IPS-20b (cell line): ENCODE results near the gene MALRD1.

Experiments
- H3K27ac ChIP-seq: one replicate; pipeline ENCODE4 v1.5.1; 2013; ENCODE audit warnings: low read length
- H3K27me3 ChIP-seq: 2 replicates; pipeline ENCODE4 v1.6.1; 2013; ENCODE audit warnings: mild to moderate bottlenecking, low read length, inconsistent platforms; ENCODE audit not compliant: insufficient read depth
- H3K36me3 ChIP-seq: 2 replicates; pipeline ENCODE4 v1.6.1; 2013; ENCODE audit warnings: low read depth, mild to moderate bottlenecking, inconsistent platforms, low read length, moderate library complexity; ENCODE audit not compliant: insufficient read depth
- H3K4me1 ChIP-seq: 2 replicates; pipeline ENCODE4 v1.6.1; 2013; ENCODE audit warnings: mild to moderate bottlenecking, control low read depth, inconsistent platforms, low read length, moderate library complexity; ENCODE audit not compliant: insufficient read depth
- H3K4me3 ChIP-seq: 2 replicates; pipeline ENCODE4 v1.5.1; 2013; ENCODE audit warnings: mild to moderate bottlenecking, low read length, inconsistent platforms
- H3K9ac ChIP-seq: 2 replicates; pipeline ENCODE4 v1.6.1; 2013; ENCODE audit warnings: low read depth, mild to moderate bottlenecking, inconsistent platforms, low read length, moderate library complexity
- H3K9me3 ChIP-seq: 2 replicates; pipeline ENCODE4 v1.6.1; 2013; ENCODE audit warnings: mild to moderate bottlenecking, low read depth, low read length, inconsistent platforms; ENCODE audit not compliant: insufficient read depth

The MALRD1 gene

GRCh38 chr10:19629567-19629966, 581.0 kb downstream of the MALRD1 start:
- Histone ChIP-seq H3K9me3 (no peaks in the 10 kb centered on the region), H3K4me1 (peaks cover 5% of the 10 kb centered on the region), H3K27ac (no peak overlapping the region), H3K27me3 (no peaks in the 10 kb centered on the region), H3K36me3 (no peaks in the 10 kb centered on the region), H3K9ac (no peak overlapping the region), H3K4me3 (no peak overlapping the region)

GRCh38 chr10:19634163-19634562, 585.6 kb downstream of the MALRD1 start:
- H3K27ac ChIP-seq = no peak overlapping the region
- peaks cover 1% of the 10 kb centered on the region; the same call in 1 of the 2 replicates for H3K4me1 ChIP-seq
- H3K36me3 ChIP-seq = no peaks in the 10 kb centered on the region
- no peak overlapping the region for H3K9ac ChIP-seq
- H3K27me3 ChIP-seq = no peaks in the 10 kb centered on the region
- no peak overlapping the region for H3K4me3 ChIP-seq
- H3K9me3 ChIP-seq = no peaks in the 10 kb centered on the region

GRCh38 chr10:19638182-19638895, 589.7 kb downstream of the MALRD1 start:
- H3K9ac ChIP-seq = no peak overlapping the region
- H3K36me3 ChIP-seq = no peaks in the 10 kb centered on the region
- no peak overlapping the region for H3K27ac ChIP-seq
- H3K27me3 ChIP-seq = no peaks in the 10 kb centered on the region
- no peaks in the 10 kb centered on the region for H3K4me1 ChIP-seq
- no peak overlapping the region for H3K4me3 ChIP-seq
- no peaks in the 10 kb centered on the region for H3K9me3 ChIP-seq

GRCh38 chr10:19638896-19639233, 590.3 kb downstream of the MALRD1 start:
- H3K9me3 ChIP-seq = no peaks in the 10 kb centered on the region
- no peaks in the 10 kb centered on the region for H3K4me1 ChIP-seq
- H3K4me3 ChIP-seq = no peak overlapping the region
- no peak overlapping the region for H3K27ac ChIP-seq
- no peaks in the 10 kb centered on the region for H3K36me3 ChIP-seq
- no peak overlapping the region for H3K9ac ChIP-seq
- no peaks in the 10 kb centered on the region for H3K27me3 ChIP-seq

GRCh38 chr10:19640566-19641263, 592.1 kb downstream of the MALRD1 start:
- H3K4me1 ChIP-seq = no peaks in the 10 kb centered on the region
- H3K27ac ChIP-seq = no peak overlapping the region
- H3K9me3 ChIP-seq = no peaks in the 10 kb centered on the region
- no peak overlapping the region for H3K4me3 ChIP-seq
- H3K9ac ChIP-seq = no peak overlapping the region
- no peaks in the 10 kb centered on the region for H3K27me3 ChIP-seq
- no peaks in the 10 kb centered on the region for H3K36me3 ChIP-seq

GRCh38 chr10:19651549-19651948, 602.9 kb downstream of the MALRD1 start:
- Histone ChIP-seq H3K9me3 (no peaks in the 10 kb centered on the region), H3K4me3 (no peak overlapping the region), H3K9ac (no peak overlapping the region), H3K27me3 (no peaks in the 10 kb centered on the region), H3K27ac (no peak overlapping the region), H3K36me3 (no peaks in the 10 kb centered on the region), H3K4me1 (no peaks in the 10 kb centered on the region)

GRCh38 chr10:19652750-19653149, 604.1 kb downstream of the MALRD1 start:
- Histone ChIP-seq H3K36me3 (no peaks in the 10 kb centered on the region), H3K4me1 (no peaks in the 10 kb centered on the region), H3K4me3 (no peak overlapping the region), H3K27ac (no peak overlapping the region), H3K9ac (no peak overlapping the region), H3K27me3 (no peaks in the 10 kb centered on the region), H3K9me3 (no peaks in the 10 kb centered on the region)

GRCh38 chr10:19653931-19654330, 605.3 kb downstream of the MALRD1 start:
- H3K27ac ChIP-seq = no peak overlapping the region
- no peaks in the 10 kb centered on the region for H3K36me3 ChIP-seq
- H3K4me1 ChIP-seq = no peaks in the 10 kb centered on the region
- H3K4me3 ChIP-seq = no peak overlapping the region
- no peaks in the 10 kb centered on the region for H3K9me3 ChIP-seq
- H3K9ac ChIP-seq = no peak overlapping the region
- no peaks in the 10 kb centered on the region for H3K27me3 ChIP-seq

GRCh38 chr10:19654576-19654975, 606.0 kb downstream of the MALRD1 start:
- H3K4me1 ChIP-seq = no peaks in the 10 kb centered on the region
- H3K9ac ChIP-seq = no peak overlapping the region
- H3K27me3 ChIP-seq = no peaks in the 10 kb centered on the region
- H3K36me3 ChIP-seq = no peaks in the 10 kb centered on the region
- no peak overlapping the region for H3K4me3 ChIP-seq
- no peak overlapping the region for H3K27ac ChIP-seq
- no peaks in the 10 kb centered on the region for H3K9me3 ChIP-seq

- H3K27me3 ChIP-seq = no peaks in the 10 kb centered on the region
- H3K9ac ChIP-seq = no peak overlapping the region
- no peaks in the 10 kb centered on the region for H3K9me3 ChIP-seq
- no peaks in the 10 kb centered on the region for H3K36me3 ChIP-seq
- no peak overlapping the region for H3K4me3 ChIP-seq
- H3K4me1 ChIP-seq = no peaks in the 10 kb centered on the region
- no peak overlapping the region for H3K27ac ChIP-seq
Measured at GRCh38 chr10:19656420-19657042, 607.9 kb downstream of the MALRD1 start.

GRCh38 chr10:19658131-19658530, 609.5 kb downstream of the MALRD1 start:
- Histone ChIP-seq H3K27me3 (no peaks in the 10 kb centered on the region), H3K9ac (no peak overlapping the region), H3K4me3 (no peak overlapping the region), H3K36me3 (no peaks in the 10 kb centered on the region), H3K27ac (no peak overlapping the region), H3K9me3 (no peaks in the 10 kb centered on the region), H3K4me1 (no peaks in the 10 kb centered on the region)
